A673 (cell line): ENCODE data around the gene OR2A5. TPM values are rescaled to one million over a fixed set of nuclear protein-coding genes. Genes with fewer than 3 reads are reported as not detected.

Experiments used
- BruUV-seq: library from RNA; stranded (reverse); fragments of 400-500 nt; replicated peaks from 2 replicates; lab custom pipeline; 2021; lab: Mats Ljungman, UMichigan
- CTCF ChIA-PET: fragments of 300-600 bp; sonication (Branson Sonifier 250); formaldehyde crosslinking; loops from one replicate; lab custom pipeline; 2022; ENCODE audit warnings: antibody characterized with exemption; lab: Charles Lee
- POLR2A ChIA-PET: fragments of 300-600 bp; sonication (Branson Sonifier 250); formaldehyde crosslinking; loops from one replicate; lab custom pipeline; 2022; ENCODE audit warnings: antibody characterized with exemption; ENCODE audit not compliant: low non-redundant PET; lab: Charles Lee
- DNase-seq: peaks from one replicate; pipeline ENCODE4 v3.0.0-alpha.2; 2015; ENCODE audit warnings: low spot score
- H3K27ac ChIP-seq: fragments of 200-600 bp; sonication (generic); 2 replicates; pipeline ENCODE4 v1.5.1; 2016; ENCODE audit warnings: mixed run types, low read depth, mild to moderate bottlenecking, mixed read lengths, antibody characterized with exemption, low read length; ENCODE audit not compliant: poor library complexity, severe bottlenecking
- H3K27me3 ChIP-seq: fragments of 200-600 bp; sonication (generic); replicated peaks from 2 replicates; pipeline ENCODE4 v1.6.1; 2017; ENCODE audit warnings: mixed run types, low read depth, mild to moderate bottlenecking, mixed read lengths, antibody characterized with exemption, low read length; ENCODE audit not compliant: insufficient read depth, poor library complexity
- H3K36me3 ChIP-seq: fragments of 200-600 bp; sonication (generic); 2 replicates; pipeline ENCODE4 v1.6.1; 2016; ENCODE audit warnings: mixed run types, mild to moderate bottlenecking, mixed read lengths, antibody characterized with exemption, low read length; ENCODE audit not compliant: insufficient read depth, poor library complexity, severe bottlenecking
- H3K4me1 ChIP-seq: fragments of 200-600 bp; sonication (generic); 2 replicates; pipeline ENCODE4 v1.6.1; 2017; ENCODE audit warnings: mixed run types, mild to moderate bottlenecking, mixed read lengths, antibody characterized with exemption, low read length; ENCODE audit not compliant: insufficient read depth, poor library complexity, severe bottlenecking
- H3K4me3 ChIP-seq: fragments of 200-600 bp; sonication (generic); 2 replicates; pipeline ENCODE4 v1.5.1; 2016; ENCODE audit warnings: low read depth, mixed run types, mild to moderate bottlenecking, mixed read lengths, low read length; ENCODE audit not compliant: poor library complexity, severe bottlenecking
- H3K9me3 ChIP-seq: fragments of 200-600 bp; sonication (generic); 2 replicates; pipeline ENCODE4 v1.6.1; 2016; ENCODE audit warnings: mixed run types, low read depth, mild to moderate bottlenecking, mixed read lengths, antibody characterized with exemption, low read length; ENCODE audit not compliant: poor library complexity, severe bottlenecking
- CTCF ChIP-seq: fragments of 300-800, 200-600 bp; sonication (generic); conservative IDR thresholded peaks from 2 replicates; pipeline ENCODE4 v1.5.1; 2017; ENCODE audit warnings: low read depth, mild to moderate bottlenecking, antibody characterized with exemption, low read length, moderate library complexity, mixed read lengths
- EZH2 ChIP-seq: fragments of 200-600 bp; sonication (generic); IDR thresholded peaks from 2 replicates; pipeline ENCODE4 v1.6.1; 2017; ENCODE audit warnings: borderline replicate concordance, low read depth, mild to moderate bottlenecking, mixed read lengths, antibody characterized with exemption, low read length; ENCODE audit not compliant: poor library complexity, severe bottlenecking
- intact Hi-C: fragments of 100-400 bp; cut with micrococcal nuclease; formaldehyde crosslinking; loops from one replicate; pipeline ENCODE4 v1.10.0; 2022; ENCODE audit not compliant: unreplicated experiment
- total RNA-seq: library from RNA; stranded (reverse); gene quantifications from 2 replicates; pipeline ENCODE4 v1.2.3, GENCODE V29; 2021

OR2A5 gene
- total RNA-seq, 1 experiment from 2014 or later: not detected

DNA sequence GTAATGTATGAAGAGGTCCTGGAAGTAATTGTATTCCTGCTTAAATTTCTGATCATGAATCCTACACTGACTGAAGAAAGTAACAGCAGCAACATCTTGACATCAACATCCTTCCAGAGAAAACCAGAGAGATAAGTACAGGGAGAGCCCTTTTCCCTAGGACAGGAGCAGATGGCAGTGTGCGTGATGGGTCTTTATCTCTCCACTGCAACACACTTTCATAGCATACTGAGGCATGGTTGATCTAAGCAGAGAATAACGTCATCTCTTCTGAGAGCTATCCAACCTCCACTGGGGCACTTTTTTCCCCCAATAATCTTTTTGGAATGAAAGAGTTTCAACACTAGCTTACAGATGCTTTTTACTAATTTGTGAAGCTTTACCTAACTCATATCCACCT is 21.2 kb downstream of the OR2A5 start:
- DNase-seq: no peak
- H3K4me3 ChIP-seq: no peak overlapping the region
- no peak overlapping the region for H3K27ac ChIP-seq
- no peak for TF ChIP-seq EZH2
- no peak for TF ChIP-seq CTCF
- peaks cover 15% of the 10 kb centered on the region for H3K27me3 ChIP-seq
- intact Hi-C loops: no loop called here
- H3K36me3 ChIP-seq: no peaks in the 10 kb centered on the region
- ChIA-PET POLR2A (no interaction called here), CTCF (no interaction called here)
- no peaks in the 10 kb centered on the region for H3K4me1 ChIP-seq
- no TSS peak for BruUV-seq
- H3K9me3 ChIP-seq: no peaks in the 10 kb centered on the region

DNA sequence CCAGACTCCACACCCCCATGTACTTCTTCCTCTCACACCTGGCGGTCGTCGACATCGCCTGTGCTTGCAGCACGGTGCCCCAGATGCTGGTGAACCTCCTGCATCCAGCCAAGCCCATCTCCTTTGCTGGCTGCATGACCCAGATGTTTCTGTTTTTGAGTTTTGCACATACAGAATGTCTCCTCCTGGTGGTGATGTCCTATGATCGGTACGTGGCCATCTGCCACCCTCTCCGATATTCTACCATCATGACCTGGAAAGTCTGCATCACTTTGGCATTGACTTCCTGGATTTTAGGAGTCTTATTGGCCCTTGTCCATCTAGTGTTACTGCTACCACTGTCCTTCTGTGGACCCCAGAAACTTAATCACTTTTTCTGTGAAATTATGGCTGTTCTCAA is 25.6 kb downstream of the OR2A5 start:
- BruUV-seq: no TSS peak
- intact Hi-C loops: no loop called here
- Histone ChIP-seq H3K36me3 (no peaks in the 10 kb centered on the region), H3K27me3 (peaks cover 10% of the 10 kb centered on the region), H3K9me3 (no peaks in the 10 kb centered on the region), H3K4me1 (no peaks in the 10 kb centered on the region), H3K4me3 (no peak overlapping the region), H3K27ac (no peak overlapping the region)
- ChIA-PET POLR2A (no interaction called here), CTCF (no interaction called here)
- TF ChIP-seq EZH2 (no peak), CTCF (peak; percentile 29; the same call in 1 of the 2 replicates)
- peak; percentile 9 for DNase-seq

DNA sequence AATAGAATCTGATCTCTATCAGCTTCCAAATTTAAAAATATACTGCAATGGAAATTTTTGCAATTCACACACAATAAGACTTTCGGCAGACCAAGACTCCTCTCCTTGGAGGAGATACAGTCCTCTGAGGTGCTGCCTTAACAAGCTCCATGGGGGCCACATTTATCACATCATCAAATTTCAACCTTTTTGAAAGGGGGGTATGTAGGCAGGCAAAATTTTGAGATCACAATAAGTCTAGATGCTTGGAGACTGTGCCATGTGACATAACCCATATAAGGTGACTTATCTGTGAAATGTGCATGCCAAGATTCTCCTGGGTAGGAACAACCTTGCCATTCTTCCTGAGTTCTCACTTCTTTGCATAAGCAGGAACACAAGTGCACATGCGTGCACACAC is 37.2 kb downstream of the OR2A5 start, which contains the start of gene OR2A12:
OR2A12 (plus strand) TSS at position 301 of the 400 bp plus-strand sequence. CDS start 8,830 bp downstream, outside the sequence.
- no peak within 1 kb of the TSS for H3K4me3 ChIP-seq
- no peak within 1 kb of the TSS for H3K27ac ChIP-seq
- TF ChIP-seq EZH2 (no peak), CTCF (no peak)
- no peaks in the 10 kb centered on the region for H3K27me3 ChIP-seq
- no TSS peak for BruUV-seq
- no peaks in the 10 kb centered on the region for H3K4me1 ChIP-seq
- intact Hi-C loops: no loop called here
- CTCF ChIA-PET: no interaction called here
- no peaks in the 10 kb centered on the region for H3K9me3 ChIP-seq
- no peaks in the 10 kb centered on the region for H3K36me3 ChIP-seq
- DNase-seq: no peak
- POLR2A ChIA-PET: no interaction called here
